ENCODE measurements around the gene ATP6V1G1. TPM values are rescaled to one million over a fixed set of nuclear protein-coding genes. Genes with fewer than 3 reads are reported as not detected.

The ATP6V1G1 gene
- total RNA-seq, 1 experiment from 2014 or later: 90.6 TPM

DNA sequence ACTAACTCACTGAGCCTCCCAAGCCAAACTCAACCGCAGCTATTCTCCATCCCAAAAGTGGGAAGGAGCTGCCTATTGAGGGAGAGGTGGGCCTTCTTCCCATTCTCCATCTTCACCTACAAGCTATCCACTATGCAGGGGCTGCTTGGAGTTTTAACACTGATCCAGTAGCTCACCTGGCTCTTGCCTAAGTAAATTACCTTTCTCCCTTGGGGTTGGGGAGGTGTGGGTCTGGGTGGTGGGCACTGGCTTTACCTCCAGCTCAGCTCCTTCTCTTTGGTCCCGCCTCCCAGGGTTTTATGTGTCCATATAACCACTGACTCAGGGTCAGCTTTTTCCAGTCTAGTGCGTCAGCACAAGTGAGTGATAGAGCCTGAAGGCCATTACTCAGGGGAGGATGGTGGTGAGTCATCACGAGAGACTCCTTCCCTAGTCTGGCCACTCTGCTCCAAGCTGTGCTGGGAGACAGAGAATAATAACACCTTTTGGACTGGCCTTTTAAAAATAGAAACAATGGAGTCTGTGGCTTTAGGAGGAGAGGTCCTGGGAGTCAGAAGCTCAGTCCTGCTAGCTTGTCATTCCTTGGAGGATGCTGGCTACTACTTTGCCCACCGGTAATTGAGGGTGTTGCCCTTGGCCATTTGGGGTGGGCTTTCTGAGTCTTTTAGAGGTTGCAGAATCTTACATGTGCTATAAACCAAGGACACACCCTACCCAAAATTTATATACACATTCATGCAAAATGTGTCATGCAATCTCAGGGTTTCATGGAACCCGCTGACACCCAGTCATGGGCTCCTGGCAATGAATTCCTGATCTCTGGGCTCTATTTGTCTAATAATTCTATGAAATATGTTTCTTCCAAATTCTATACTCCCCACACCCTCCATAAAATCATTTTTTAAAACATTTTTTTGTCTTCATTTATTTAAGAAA is 35.6 kb upstream of the ATP6V1G1 start:
- TF ChIP-seq, protein P1, sequence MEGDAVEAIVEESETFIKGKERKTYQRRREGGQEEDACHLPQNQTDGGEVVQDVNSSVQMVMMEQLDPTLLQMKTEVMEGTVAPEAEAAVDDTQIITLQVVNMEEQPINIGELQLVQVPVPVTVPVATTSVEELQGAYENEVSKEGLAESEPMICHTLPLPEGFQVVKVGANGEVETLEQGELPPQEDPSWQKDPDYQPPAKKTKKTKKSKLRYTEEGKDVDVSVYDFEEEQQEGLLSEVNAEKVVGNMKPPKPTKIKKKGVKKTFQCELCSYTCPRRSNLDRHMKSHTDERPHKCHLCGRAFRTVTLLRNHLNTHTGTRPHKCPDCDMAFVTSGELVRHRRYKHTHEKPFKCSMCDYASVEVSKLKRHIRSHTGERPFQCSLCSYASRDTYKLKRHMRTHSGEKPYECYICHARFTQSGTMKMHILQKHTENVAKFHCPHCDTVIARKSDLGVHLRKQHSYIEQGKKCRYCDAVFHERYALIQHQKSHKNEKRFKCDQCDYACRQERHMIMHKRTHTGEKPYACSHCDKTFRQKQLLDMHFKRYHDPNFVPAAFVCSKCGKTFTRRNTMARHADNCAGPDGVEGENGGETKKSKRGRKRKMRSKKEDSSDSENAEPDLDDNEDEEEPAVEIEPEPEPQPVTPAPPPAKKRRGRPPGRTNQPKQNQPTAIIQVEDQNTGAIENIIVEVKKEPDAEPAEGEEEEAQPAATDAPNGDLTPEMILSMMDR (conservative IDR thresholded peaks at IDR 0.05): no peak
- TF ChIP-seq EZH2 (IDR thresholded peaks at IDR 0.05; ENCODE audit: low read depth): no peak
- TSS peak; percentile 72 for BruUV-seq (replicated peaks)
- H4K20me1 ChIP-seq (ENCODE audit: insufficient read depth): no peaks in the 10 kb centered on the region
- ChIA-PET POLR2A (ENCODE audit: unreplicated experiment) (interaction anchor here (0.5 to 1.3 kb wide), 10 partner anchors 8 to 896 kb away, joined by 3 to 16 read pairs (median 6); partner anchors contain the start of gene ATP6V1G1), CTCF (interaction anchor here (0.9 to 1.6 kb wide), 3 partner anchors 14 to 150 kb away, joined by 3 to 6 read pairs (median 5); partner anchors contain the start of gene ATP6V1G1)
- intact Hi-C loops (cut with micrococcal nuclease; ENCODE audit: unreplicated experiment): loop anchor here (2.0 kb wide), 1 partner anchor 35 kb away; the partner anchor contains the start of gene ATP6V1G1
- peak; percentile 89 to 96 for DNase-seq
- H3K27ac ChIP-seq: peak overlapping the region; percentile 88
- no peaks in the 10 kb centered on the region for H3K9me2 ChIP-seq (ENCODE audit: insufficient read depth)
- H3K4me1 ChIP-seq (replicated peaks; ENCODE audit: insufficient read depth): peaks cover 28% of the 10 kb centered on the region
- H3F3A ChIP-seq (ENCODE audit: insufficient read depth, low read depth): peaks cover 15% of the 10 kb centered on the region
- H3K79me2 ChIP-seq (ENCODE audit: low read depth): no peaks in the 10 kb centered on the region
- H3K4me2 ChIP-seq: peak overlapping the region; percentile 66
- H3K4me3 ChIP-seq: peak overlapping the region; percentile 2; the same call in 1 of the 2 replicates
- no peaks in the 10 kb centered on the region for H3K9me3 ChIP-seq (ENCODE audit: insufficient read depth, low read depth)
- H2AFZ ChIP-seq: no peak overlapping the region
- no peaks in the 10 kb centered on the region for H3K27me3 ChIP-seq (ENCODE audit: insufficient read depth, low read depth)
- H3K36me3 ChIP-seq (ENCODE audit: low read depth): no peaks in the 10 kb centered on the region

DNA sequence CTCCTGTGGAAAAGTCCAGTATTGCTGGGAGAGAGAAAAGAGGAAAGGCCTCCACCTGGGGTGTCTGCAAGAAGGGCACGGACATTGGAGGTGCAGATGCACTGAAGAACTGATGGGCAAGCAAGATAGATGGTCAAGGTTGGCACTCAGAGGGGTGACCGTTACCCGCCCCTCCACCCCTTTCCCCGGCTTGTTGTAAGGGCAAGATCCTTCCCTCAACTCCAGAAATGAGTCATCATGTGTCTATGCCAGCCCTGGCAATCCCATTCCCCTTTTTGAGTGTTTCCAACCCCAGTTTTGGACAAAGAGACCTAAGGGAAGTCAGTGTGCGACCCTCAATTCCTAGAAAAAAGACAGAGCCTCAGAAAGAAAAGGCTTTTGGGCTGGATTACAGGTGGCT is 34.9 kb upstream of the ATP6V1G1 start:
- TF ChIP-seq, protein P1 (conservative IDR thresholded peaks at IDR 0.05): no peak
- no peak for TF ChIP-seq EZH2 (IDR thresholded peaks at IDR 0.05; ENCODE audit: low read depth)
- Histone ChIP-seq H3K27me3 (ENCODE audit: insufficient read depth, low read depth) (no peaks in the 10 kb centered on the region), H3F3A (ENCODE audit: insufficient read depth, low read depth) (peaks cover 19% of the 10 kb centered on the region), H3K4me2 (peak overlapping the region; percentile 66), H3K9me3 (ENCODE audit: insufficient read depth, low read depth) (no peaks in the 10 kb centered on the region), H3K9me2 (ENCODE audit: insufficient read depth) (no peaks in the 10 kb centered on the region), H3K79me2 (ENCODE audit: low read depth) (no peaks in the 10 kb centered on the region), H4K20me1 (ENCODE audit: insufficient read depth) (no peaks in the 10 kb centered on the region), H3K4me3 (peak overlapping the region; percentile 2; the same call in 1 of the 2 replicates), H2AFZ (no peak overlapping the region), H3K27ac (peak overlapping the region; percentile 88), H3K36me3 (ENCODE audit: low read depth) (no peaks in the 10 kb centered on the region), H3K4me1 (replicated peaks; ENCODE audit: insufficient read depth) (peaks cover 31% of the 10 kb centered on the region)
- no peak for DNase-seq
- ChIA-PET CTCF (interaction anchor here (1.2 kb wide), 1 partner anchor 35 kb away, joined by 5 read pairs; the partner anchor contains the start of gene ATP6V1G1), POLR2A (ENCODE audit: unreplicated experiment) (interaction anchor here (1.3 kb wide), 1 partner anchor 35 kb away, joined by 16 read pairs; the partner anchor contains the start of gene ATP6V1G1)
- intact Hi-C loops (cut with micrococcal nuclease; ENCODE audit: unreplicated experiment): loop anchor here (2.0 kb wide), 1 partner anchor 34 kb away; the partner anchor contains the start of gene ATP6V1G1
- no TSS peak for BruUV-seq (replicated peaks)

DNA sequence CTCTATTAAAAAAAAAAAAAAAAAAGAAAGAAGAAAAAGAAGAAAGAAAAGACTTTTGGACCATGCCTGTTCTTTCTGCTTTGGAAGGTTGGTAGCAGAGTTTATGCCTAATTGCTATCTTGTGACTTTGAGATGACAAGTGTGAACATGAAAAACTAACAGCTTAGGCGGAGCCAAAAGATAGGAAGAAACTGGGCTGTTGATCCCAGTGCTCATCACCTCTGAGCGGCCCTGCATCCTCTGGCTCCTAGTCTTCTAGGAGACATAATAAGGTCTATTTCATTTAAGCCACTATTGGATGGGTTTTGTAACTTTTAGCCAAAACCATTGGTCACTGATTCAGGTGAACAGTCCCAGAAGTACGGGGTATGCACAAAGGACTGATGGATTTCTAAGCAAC is 34.4 kb upstream of the ATP6V1G1 start:
- H3K36me3 ChIP-seq (ENCODE audit: low read depth): no peaks in the 10 kb centered on the region
- H3K9me3 ChIP-seq (ENCODE audit: insufficient read depth, low read depth): no peaks in the 10 kb centered on the region
- no peak overlapping the region for H3K4me3 ChIP-seq
- CTCF ChIA-PET: interaction anchor here (0.7 kb wide), 1 partner anchor 31 kb away, joined by 3 read pairs; no protein-coding TSS in a partner anchor
- H3K4me1 ChIP-seq (replicated peaks; ENCODE audit: insufficient read depth): peaks cover 36% of the 10 kb centered on the region
- no peak overlapping the region for H2AFZ ChIP-seq
- H3K9me2 ChIP-seq (ENCODE audit: insufficient read depth): no peaks in the 10 kb centered on the region
- no peaks in the 10 kb centered on the region for H4K20me1 ChIP-seq (ENCODE audit: insufficient read depth)
- no TSS peak for BruUV-seq (replicated peaks)
- TF ChIP-seq, protein P1 (conservative IDR thresholded peaks at IDR 0.05): no peak
- TF ChIP-seq EZH2 (IDR thresholded peaks at IDR 0.05; ENCODE audit: low read depth): no peak
- DNase-seq: no peak
- no peaks in the 10 kb centered on the region for H3K79me2 ChIP-seq (ENCODE audit: low read depth)
- H3K4me2 ChIP-seq: peak overlapping the region; percentile 66; the same call in 1 of the 2 replicates
- peak overlapping the region; percentile 88 for H3K27ac ChIP-seq
- POLR2A ChIA-PET (ENCODE audit: unreplicated experiment): no interaction called here
- H3K27me3 ChIP-seq (ENCODE audit: insufficient read depth, low read depth): no peaks in the 10 kb centered on the region
- peaks cover 24% of the 10 kb centered on the region for H3F3A ChIP-seq (ENCODE audit: insufficient read depth, low read depth)
- intact Hi-C loops (cut with micrococcal nuclease; ENCODE audit: unreplicated experiment): loop anchor here (2.0 kb wide), 1 partner anchor 34 kb away; the partner anchor contains the start of gene ATP6V1G1

Measured in PC-9 (cell line).